Tibial nerve (tissue), 4 donors: ENCODE results near the gene NACA. TPM values are rescaled to one million over a fixed set of nuclear protein-coding genes. Genes with fewer than 3 reads are reported as not detected.

Experiments used
- DNase-seq, 2 donors: peaks; one replicate each; pipeline ENCODE4 v3.0.0-alpha.2; 2019; ENCODE audit warnings: low spot score in 2 of 2
- H3K27ac ChIP-seq, 4 donors: fragments of 200-600 bp; sonication (generic) in 3 of 4; one replicate each; pipeline ENCODE4 v1.5.1; 2017 to 2019; ENCODE audit warnings: mild to moderate bottlenecking in 1 of 4
- H3K27me3 ChIP-seq, 2 donors: fragments of 200-600 bp; sonication (generic) in 1 of 2; one replicate each; pipeline versions ENCODE4 v1.5.1 to v1.6.0; 2017 to 2019
- H3K36me3 ChIP-seq, 3 donors: fragments of 200-600 bp; sonication (generic); one replicate each; pipeline ENCODE4 v1.5.1; 2018 to 2019
- H3K4me1 ChIP-seq, 4 donors: fragments of 200-600 bp; sonication (generic) in 3 of 4; one replicate each; pipeline ENCODE4 v1.5.1; 2017 to 2019
- H3K4me3 ChIP-seq, 4 donors: fragments of 200-600 bp; sonication (generic) in 3 of 4; one replicate each; pipeline ENCODE4 v1.5.1; 2017 to 2019; ENCODE audit warnings: mild to moderate bottlenecking in 1 of 4, moderate library complexity in 1 of 4
- H3K9me3 ChIP-seq, 4 donors: fragments of 200-600 bp; sonication (generic) in 3 of 4; one replicate each; pipeline ENCODE4 v1.5.1; 2017 to 2019
- EP300 ChIP-seq, 2 donors: sonication (generic); formaldehyde crosslinking; IDR thresholded peaks; one replicate each; pipeline ENCODE4 v1.6.1; 2017; ENCODE audit warnings: antibody characterized with exemption in 2 of 2, mild to moderate bottlenecking in 1 of 2
- POLR2A ChIP-seq, 2 donors: fragments of 450-650 bp; IDR thresholded peaks; one replicate each; pipeline ENCODE4 v1.6.1; 2017; ENCODE audit warnings: antibody characterized with exemption in 2 of 2, mild to moderate bottlenecking in 2 of 2, moderate library complexity in 2 of 2
- WGBS, 2 donors: methylation state at CpG; one replicate each; pipeline ENCODE4 v1.1.5; 2018; 5-methylcytosine and 5-hydroxymethylcytosine counted together
- total RNA-seq, 4 donors: library from RNA; depleted of rRNA; stranded (reverse); fragments of >200 nt; gene quantifications; one replicate each; pipeline ENCODE4 v1.1.0, GENCODE V29; 2016
- TF ChIP-seq, protein P1 (sequence below), 5 experiments: fragments of 200-600 bp in 3 of 5; fragments of 450-650 bp in 2 of 5; sonication (generic) in 3 of 5; IDR thresholded peaks; one replicate each; pipeline ENCODE4 v1.5.1; 2016 to 2019; ENCODE audit warnings: antibody characterized with exemption in 5 of 5, mild to moderate bottlenecking in 3 of 5, moderate library complexity in 2 of 5

The NACA gene
- total RNA-seq, 4 donors from 2014 or later, result 829 to 1,085 (median 948) TPM

DNA sequence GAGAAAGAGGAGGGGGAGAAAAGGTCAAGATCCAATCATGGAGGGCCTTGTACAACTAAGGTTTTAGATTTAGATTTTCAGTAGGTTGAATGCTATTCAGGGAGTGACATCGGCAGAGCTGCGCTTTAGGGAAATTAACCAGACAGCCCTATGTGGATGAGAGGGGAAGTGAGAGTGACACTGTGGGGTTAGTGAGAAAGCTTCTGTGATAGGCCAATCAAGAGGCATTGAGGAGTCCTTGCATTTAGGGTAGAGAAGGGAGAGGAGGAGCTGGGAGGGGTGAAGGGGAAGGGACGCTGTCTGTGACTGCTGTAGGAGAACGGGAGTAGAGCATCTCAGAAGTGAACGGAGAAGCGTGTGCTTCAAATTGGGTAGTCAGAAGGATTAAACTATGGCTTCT is 41.4 kb upstream of the NACA start:
- TF ChIP-seq, protein P1, sequence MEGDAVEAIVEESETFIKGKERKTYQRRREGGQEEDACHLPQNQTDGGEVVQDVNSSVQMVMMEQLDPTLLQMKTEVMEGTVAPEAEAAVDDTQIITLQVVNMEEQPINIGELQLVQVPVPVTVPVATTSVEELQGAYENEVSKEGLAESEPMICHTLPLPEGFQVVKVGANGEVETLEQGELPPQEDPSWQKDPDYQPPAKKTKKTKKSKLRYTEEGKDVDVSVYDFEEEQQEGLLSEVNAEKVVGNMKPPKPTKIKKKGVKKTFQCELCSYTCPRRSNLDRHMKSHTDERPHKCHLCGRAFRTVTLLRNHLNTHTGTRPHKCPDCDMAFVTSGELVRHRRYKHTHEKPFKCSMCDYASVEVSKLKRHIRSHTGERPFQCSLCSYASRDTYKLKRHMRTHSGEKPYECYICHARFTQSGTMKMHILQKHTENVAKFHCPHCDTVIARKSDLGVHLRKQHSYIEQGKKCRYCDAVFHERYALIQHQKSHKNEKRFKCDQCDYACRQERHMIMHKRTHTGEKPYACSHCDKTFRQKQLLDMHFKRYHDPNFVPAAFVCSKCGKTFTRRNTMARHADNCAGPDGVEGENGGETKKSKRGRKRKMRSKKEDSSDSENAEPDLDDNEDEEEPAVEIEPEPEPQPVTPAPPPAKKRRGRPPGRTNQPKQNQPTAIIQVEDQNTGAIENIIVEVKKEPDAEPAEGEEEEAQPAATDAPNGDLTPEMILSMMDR (IDR thresholded peaks at IDR 0.05), result no peak
- TF ChIP-seq POLR2A (IDR thresholded peaks at IDR 0.05) (no peak), EP300 (IDR thresholded peaks at IDR 0.05) (no peak)
- H3K36me3 ChIP-seq, result no peaks in the 10 kb centered on the region
- H3K4me3 ChIP-seq, result no peak overlapping the region
- 74 to 77% methylated on average over 6 of the region's 6 CpGs for WGBS, 2 donors
- H3K27ac ChIP-seq, result no peak overlapping the region
- H3K27me3 ChIP-seq, result no peaks in the 10 kb centered on the region
- H3K9me3 ChIP-seq, result no peaks in the 10 kb centered on the region
- H3K4me1 ChIP-seq, result no peaks in the 10 kb centered on the region
- DNase-seq, result no peak

DNA sequence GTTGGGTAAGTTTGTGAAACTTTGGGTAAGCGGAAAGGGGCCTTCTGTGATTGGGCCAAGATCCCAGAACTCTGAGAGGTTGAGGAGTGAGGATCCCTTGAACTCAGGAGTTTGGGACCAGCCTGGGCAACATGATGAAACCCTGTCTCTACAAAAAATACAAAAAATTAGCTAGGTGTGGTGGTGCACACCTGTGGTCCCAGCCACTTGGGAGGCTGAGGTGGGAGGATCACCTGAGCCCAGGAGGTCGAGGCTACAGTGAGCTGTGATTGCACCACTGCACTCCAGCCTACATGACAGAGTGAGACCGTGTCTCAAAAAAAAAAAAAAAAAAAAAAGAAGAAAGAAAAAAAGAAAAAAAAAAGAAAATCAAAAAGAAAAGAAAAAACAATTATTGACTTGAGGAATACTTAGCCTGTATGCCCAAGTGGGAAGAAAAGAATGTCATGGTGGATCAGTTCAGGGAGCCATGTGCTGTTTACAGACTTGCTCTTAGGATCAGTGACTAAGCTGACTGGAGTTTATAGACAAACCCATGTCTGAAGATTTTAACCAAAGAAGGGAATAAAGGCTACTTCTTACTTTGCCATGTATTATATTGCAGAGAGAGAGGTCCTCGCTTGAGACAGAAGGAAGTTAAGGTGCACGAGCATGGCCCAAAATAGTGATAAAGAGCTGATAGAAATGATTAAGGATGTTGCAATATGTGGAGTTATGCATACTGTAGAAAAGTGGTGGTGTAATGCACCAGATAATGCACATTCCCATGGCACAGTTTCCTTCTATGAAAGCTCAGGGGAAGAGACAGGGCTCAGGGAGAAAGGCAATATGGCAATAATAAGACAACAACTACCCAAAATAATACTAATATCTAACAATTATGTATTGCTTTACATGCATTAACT is 38.9 kb upstream of the NACA start:
- TF ChIP-seq, protein P1 (IDR thresholded peaks at IDR 0.05), result no peak
- TF ChIP-seq POLR2A (IDR thresholded peaks at IDR 0.05), result no peak
- TF ChIP-seq EP300 (IDR thresholded peaks at IDR 0.05), result no peak
- 71 to 77% methylated on average over 5 of the region's 5 CpGs for WGBS, 2 donors
- Histone ChIP-seq H3K36me3 (no peaks in the 10 kb centered on the region), H3K27me3 (no peaks in the 10 kb centered on the region), H3K4me1 (no peaks in the 10 kb centered on the region), H3K9me3 (peaks cover 0 to under 1% (median 0%) of the 10 kb centered on the region in 4 donors), H3K27ac (no peak overlapping the region), H3K4me3 (no peak overlapping the region)
- no peak for DNase-seq

DNA sequence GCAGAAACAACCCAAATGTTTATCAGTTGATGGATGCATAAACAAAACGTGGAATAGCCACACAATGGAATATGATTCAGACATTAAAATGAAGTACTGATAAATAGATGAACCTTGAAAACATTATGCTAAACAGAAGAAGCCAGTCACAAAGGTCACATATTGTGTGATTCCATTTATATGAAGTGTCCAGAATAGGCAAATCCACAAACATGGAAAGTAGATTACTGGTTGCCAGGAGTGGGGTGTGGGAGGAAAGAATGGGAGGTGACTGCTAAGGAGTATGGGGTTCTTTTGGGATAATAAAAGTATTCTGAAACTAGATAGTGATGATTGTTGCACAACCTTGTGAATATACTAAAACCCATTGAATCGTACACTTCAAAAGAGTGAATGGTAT is 36.7 kb upstream of the NACA start:
- TF ChIP-seq EP300 (IDR thresholded peaks at IDR 0.05) (no peak), POLR2A (IDR thresholded peaks at IDR 0.05) (no peak)
- TF ChIP-seq, protein P1 (IDR thresholded peaks at IDR 0.05), result no peak
- Histone ChIP-seq H3K4me1 (no peaks in the 10 kb centered on the region), H3K27me3 (no peaks in the 10 kb centered on the region), H3K4me3 (no peak overlapping the region), H3K27ac (no peak overlapping the region), H3K36me3 (no peaks in the 10 kb centered on the region), H3K9me3 (peaks cover 0 to 11% (median 0%) of the 10 kb centered on the region in 4 donors)
- WGBS, 2 donors, result 64 to 70% methylated on average over 2 of the region's 2 CpGs
- no peak for DNase-seq

DNA sequence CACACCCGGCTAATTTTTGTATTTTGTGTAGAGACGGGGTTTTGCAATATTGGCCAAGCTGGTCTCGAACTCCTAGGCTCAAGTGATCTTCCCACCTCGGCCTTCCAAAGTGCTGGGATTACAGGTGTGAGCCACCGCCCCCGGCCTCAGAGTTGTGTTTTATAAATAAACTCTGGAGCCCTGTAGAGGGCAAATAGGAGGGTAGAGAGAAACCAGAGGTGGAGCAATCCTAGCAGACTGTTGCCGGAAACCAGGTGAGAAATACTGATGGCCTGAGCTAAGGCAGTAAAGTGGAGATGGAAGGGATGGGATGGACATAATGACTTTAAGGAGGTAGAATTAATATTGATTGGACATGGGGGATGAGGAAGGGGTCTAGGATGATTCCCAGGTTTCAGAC is 35.4 kb upstream of the NACA start:
- Histone ChIP-seq H3K4me3 (no peak overlapping the region), H3K9me3 (peaks cover 0 to 11% (median 0%) of the 10 kb centered on the region in 4 donors), H3K36me3 (no peaks in the 10 kb centered on the region), H3K4me1 (no peaks in the 10 kb centered on the region), H3K27me3 (no peaks in the 10 kb centered on the region), H3K27ac (no peak overlapping the region)
- DNase-seq, result no peak
- TF ChIP-seq POLR2A (IDR thresholded peaks at IDR 0.05) (no peak), EP300 (IDR thresholded peaks at IDR 0.05) (no peak)
- TF ChIP-seq, protein P1 (IDR thresholded peaks at IDR 0.05), result no peak
- 86 to 89% methylated on average over 7 of the region's 7 CpGs for WGBS, 2 donors

DNA sequence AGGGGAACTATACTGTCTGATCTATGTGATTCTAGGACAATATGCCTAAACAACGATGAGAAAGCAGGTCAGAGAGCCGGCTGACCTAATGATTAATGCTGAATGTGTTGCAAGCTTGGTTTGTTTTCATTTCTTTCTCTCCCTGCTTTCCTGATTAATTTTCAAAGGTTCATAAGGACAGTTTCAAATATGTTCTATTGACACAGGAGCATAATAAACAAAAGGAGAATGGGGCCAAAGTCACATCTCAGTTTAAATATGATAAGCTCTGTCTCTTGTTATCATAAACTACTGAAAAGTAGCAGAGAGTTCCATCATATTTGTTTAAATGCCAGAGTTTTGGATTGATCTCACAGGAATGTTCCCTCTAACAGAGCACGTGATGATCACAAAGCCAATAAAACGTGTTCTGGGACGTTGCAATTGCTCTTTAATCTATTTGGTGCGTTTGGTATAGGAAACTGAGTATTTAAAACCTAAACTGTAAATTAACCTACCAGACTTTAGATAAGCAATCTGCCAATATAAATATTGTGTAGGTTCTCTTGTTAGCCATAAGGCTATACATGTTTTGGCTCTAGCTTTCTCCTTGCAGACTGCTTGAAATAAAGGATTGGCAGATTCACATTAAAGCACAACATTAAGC is 34.3 kb upstream of the NACA start:
- H3K4me3 ChIP-seq, result no peak overlapping the region
- no peaks in the 10 kb centered on the region for H3K4me1 ChIP-seq
- no peak for TF ChIP-seq POLR2A (IDR thresholded peaks at IDR 0.05)
- TF ChIP-seq EP300 (IDR thresholded peaks at IDR 0.05), result no peak
- TF ChIP-seq, protein P1 (IDR thresholded peaks at IDR 0.05), result no peak
- H3K9me3 ChIP-seq, result peaks cover 0 to 11% (median 0%) of the 10 kb centered on the region in 4 donors
- H3K36me3 ChIP-seq, result no peaks in the 10 kb centered on the region
- no peaks in the 10 kb centered on the region for H3K27me3 ChIP-seq
- WGBS, 2 donors, result 59 to 66% methylated on average over 6 of the region's 6 CpGs
- H3K27ac ChIP-seq, result no peak overlapping the region
- no peak for DNase-seq
